HG03378 (cell line): ENCODE measurements around the gene FILIP1L.

ENCODE experiments used
- ATAC-seq: cut with Tn5 transposase; IDR thresholded peaks from one replicate; pipeline ENCODE4 v1.9.1; 2021; ENCODE audit warnings: mild to moderate bottlenecking, moderate library complexity; ENCODE audit not compliant: unreplicated experiment

The FILIP1L gene

DNA sequence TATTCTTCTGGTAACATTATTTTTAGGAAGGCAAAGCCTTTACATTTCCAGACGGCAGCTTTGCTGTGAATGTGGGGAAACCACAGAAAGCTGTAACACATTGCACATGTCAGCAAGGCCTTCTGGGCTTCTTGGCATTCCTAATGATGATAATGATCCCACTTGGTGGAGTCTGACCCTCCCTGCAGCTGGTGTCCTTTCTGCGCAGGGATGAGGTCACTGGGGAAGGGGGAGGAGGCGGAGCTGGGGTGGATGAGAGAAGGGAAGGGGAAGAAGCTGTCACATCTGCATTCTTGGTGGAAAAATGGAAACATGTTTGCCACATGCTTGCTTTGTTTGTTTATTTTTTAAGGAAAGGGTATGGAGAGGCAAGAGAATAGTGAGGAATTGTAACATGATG lies 68.6 kb downstream of the FILIP1L start:
- no peak for ATAC-seq

DNA sequence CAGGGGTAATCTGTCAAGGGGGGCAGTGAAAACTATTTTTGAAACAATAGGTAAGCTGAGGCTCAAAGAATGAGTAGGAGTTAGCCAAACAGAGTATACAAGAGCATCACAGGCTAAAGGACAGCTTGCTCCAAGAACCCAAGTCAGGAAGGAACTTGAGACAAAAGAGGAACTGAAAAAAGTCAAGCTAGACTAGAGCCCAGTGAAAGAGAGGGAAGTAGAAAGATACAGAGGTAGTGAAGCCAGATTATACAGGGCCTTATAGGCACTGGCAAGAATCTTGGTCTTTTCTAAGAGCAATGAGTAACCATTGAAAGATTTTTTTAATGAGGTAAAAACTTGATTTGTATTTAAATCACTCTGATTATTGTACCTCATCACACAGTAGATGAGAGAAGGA lies 69.9 kb downstream of the FILIP1L start:
- ATAC-seq: peak; percentile 86

DNA sequence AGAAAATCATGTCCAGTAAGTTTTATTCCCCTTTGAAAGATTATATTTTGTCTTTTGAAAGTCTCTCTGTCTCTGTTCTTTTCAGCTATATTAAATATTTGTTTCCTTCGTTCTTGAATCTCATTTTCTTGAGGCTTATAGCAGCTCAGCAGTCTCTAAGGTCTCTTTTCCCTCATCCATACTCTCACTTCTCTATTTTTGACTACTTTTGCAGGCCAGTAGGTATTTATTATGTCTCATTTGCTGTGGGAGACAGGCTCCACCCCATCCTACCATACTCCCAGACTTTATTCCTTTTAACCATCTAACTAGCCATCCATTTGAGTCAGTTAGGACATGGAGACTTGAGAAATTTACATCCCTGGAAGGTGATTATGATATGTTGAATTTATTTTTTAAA lies 71.0 kb downstream of the FILIP1L start:
- no peak for ATAC-seq

DNA sequence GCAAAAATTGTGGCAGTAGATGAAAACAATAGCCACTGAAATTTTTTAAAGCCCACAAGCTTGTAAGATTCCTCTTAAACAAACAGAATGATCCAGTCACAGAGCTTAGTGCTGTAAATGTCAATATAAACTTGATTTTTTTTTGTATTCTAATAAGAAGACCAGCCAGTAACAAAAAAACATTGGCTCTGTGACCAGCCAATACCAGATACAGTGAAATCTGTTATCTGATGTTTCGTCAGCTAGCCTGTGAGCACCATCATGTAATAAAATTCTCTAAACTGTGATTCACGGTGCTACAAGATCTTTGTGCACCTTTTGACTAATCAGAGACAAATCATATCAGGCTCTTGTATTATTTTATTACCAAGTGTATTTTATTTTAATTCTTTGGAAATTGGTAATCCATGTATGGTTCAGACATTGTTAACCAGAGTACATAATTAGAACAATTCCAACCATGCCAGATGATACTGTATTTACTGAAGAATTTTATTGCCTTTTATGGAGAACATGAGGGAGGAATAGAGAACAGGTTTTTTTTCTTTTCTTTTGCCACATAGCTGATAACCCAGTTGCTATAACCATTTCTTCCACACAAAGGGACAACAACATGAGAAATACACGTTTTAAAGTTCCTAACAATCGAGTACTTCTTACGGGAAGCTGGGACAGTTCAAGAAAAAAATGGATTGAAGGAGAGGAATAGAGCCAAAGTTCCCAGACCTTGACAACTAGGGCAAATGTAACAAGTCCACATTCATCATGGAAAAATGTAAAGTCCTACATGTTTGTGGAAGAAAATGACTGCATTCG lies 71.9 kb downstream of the FILIP1L start:
- ATAC-seq: no peak

DNA sequence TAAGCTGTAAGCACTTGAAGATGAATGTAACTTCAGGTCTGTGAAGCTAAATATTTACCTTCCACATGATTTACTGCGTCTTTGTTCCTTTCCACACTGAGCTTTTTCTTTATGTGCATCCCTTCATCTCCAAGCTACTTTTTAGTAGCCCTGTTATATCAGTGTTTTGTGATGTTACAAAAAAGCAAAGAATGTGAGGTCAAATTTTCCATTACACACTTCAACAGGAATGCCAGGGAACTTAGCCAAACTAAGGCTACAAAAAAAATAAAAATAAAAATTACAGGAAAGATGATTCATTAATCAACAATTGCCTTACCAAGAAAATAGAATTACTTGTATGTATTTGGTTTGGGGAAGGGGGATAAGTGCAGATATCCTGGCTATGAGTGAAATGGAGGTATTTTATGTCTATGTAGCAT lies 73.0 kb downstream of the FILIP1L start:
- ATAC-seq: no peak

DNA sequence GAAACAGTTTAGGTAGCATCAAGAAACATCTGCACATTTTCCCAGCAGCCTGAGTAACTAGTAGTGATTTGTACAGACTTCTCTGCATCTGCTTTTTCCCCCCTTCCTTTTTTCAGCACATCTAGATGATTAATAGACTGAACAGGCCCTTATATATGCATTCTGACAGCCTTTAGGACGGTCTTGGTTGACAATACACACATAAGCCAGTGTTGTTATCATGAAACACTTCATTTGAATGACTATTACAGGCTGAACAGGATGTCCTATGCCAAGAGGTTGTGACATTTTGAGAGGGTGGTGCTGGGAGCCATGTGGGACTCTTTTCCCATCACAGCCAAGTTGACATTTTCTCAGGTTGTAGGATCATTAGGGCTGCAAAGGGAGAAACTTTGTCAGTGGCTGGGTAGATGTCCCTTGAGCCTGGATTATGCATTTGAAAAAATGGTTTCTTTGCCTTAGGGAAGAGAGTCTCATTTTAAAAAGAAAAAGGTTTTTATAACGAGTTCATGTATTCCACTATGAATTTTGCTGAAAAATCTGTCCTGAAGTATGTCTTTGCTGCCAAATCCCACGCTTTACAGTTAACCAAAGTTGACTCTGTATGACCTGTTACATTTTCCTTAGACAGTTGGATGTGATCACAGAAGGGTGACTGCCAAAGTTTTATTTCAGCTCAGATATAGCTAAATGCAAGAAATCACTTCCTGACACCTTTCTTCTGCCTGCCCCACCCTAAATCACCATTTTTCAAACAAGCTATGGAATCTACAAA lies 73.7 kb downstream of the FILIP1L start:
- ATAC-seq: no peak

DNA sequence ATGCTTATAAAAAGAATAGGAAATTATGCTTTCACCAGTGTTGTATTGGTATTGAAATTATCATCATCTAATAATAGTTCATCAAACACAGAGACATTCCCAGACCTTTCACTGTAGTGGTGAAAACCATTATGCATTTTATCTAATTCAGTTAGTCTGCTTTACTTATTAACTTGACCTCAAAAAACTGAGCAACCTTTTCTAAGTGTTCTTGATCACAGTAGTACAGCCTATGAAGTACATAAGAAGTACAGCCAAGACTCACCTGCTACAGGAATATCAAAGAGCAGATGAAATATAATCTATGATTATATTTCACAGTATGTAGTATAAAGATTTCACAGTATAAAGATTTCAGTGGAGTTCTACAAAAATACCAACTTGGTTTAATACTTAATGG lies 75.2 kb downstream of the FILIP1L start:
- ATAC-seq: no peak

DNA sequence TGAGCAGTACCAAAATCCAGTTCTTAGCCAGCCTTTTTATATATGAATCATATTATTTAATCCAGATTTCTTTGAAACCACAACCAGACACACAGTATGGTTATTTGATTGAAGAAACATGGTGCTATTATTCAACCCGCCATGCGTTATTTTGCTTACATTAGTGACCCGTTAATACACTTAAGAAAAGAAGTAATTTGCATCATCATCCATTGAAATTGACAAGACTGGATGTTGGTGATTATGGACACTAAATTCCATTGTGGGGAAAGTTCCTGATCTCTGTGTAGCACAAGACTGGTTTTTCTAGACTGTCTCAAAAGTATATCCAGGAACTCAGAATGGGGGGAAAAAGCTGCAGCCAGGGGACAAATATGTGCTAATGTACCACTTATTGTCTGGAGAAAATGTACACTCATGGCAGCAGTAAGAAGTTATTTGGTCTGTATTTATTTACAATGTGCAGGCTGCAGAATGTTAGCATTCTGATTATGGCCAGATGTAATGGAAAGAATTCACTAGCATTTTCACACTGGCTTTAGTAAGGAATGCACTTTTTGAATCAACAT lies 80.3 kb downstream of the FILIP1L start:
- no peak for ATAC-seq

DNA sequence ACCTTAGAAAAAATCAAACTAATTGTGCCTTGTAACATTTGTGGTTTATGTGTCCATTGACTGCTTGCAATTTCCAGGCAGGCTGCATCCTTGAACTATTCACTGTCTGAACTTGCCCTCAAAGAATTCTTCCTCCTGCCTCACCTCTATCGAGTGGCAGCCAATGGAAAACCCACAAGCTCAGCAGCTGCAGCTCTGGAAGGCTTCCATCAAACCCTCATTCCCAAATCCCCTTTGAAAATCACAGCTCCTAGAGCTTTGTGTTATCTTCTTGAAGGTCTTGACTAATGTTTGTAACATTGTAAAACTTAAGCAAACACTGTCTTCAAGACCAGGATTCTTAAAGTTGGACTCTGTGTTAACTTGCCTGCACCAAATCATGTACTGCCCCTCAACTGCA lies 81.1 kb downstream of the FILIP1L start:
- ATAC-seq: no peak

DNA sequence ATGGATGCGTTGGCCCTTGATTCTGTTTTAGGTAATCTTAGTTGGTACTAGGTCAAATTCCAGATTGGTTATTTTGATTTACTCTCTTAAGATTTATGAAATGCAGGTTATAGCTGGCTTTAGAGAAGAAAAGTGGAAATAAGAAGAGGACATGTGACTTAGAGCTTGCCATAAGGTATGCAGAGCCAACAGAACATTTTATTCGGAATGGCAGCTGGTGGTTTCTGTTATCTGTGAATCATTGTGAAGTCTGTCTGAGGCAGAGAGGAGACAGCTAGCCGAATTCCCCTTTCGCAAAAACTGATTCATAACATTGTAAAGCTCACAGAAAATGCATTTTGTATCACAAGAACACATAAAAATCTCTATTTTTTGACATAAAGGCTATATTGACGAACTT lies 82.1 kb downstream of the FILIP1L start:
- ATAC-seq: no peak

DNA sequence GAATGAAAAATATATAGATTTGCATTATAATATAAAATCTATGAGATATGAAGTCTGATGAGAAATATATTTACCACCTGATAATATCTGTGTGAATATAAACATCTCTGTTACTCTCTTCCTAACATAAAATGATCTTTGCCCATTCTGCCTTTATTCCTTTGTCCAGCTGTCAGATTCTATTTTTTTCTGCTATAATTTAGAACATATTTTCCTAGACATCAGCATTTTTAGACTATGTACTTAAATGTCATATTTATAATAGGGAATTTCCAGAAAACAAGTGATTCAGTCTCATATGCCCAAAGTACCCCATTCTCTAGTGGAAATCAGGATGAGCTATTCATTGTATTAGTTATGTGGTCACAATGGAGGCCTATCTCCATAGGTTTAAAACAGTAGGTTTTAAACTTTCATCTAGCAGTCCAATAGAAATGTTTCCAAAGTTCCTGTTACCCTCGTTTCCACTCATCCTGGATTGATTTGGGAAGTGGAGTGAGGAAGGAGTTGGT lies 83.3 kb downstream of the FILIP1L start:
- ATAC-seq: no peak

DNA sequence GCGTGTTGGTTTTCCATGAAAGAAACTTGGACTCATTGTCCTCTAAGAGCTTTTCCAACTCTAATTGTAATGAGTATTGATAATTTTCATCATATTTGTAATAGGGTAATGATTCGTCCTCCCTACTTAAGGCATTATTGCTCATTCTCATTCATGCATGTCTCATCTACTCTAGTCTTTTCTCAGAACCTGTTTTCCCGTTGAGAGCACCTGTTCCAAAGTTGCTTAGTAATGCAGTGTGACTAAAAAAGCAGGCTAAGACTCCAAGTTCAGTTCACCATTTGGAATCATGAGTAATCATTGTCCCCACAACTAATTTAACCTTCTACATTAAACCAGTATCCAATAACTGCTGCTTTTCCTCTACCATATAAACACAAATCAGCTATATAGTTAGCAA lies 84.0 kb downstream of the FILIP1L start:
- peak; percentile 61 for ATAC-seq

DNA sequence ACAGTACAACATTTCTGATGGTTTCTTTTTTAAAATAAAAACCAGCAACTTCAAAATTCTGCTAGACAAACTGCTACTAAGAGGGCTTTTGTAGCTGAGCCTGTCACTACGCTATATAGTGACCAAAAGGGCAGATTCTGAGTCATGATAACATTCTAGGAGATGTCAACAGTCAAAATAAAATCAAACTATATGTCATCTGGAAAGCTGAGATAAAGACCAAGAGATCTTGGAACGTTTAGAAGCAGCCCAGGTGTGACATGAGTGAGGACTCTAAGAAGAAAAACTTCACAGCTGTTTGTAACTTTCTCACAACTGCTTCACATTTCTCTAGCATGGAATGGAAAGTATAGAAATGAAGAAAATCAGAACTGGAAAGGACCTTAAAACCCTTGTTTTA lies 84.6 kb downstream of the FILIP1L start:
- ATAC-seq: peak; percentile 46

DNA sequence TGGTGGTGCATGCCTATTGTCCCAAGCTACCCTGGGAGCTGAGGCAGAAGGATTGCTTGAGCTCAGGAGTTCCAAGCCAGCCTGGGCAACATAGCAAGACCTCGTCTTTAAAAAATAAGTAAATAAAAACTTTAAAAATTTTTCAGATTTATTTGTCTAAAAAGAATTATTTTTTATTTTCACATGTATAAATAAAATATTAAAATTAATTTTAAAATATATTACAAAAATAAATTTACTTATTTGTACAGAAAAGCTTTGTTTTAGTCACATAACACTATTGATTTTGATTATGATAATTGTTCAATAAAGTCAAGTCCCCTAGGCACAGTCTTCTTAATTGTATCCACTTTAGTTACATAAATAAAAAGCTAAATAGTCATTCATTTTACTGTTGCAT lies 85.2 kb downstream of the FILIP1L start:
- ATAC-seq: no peak

DNA sequence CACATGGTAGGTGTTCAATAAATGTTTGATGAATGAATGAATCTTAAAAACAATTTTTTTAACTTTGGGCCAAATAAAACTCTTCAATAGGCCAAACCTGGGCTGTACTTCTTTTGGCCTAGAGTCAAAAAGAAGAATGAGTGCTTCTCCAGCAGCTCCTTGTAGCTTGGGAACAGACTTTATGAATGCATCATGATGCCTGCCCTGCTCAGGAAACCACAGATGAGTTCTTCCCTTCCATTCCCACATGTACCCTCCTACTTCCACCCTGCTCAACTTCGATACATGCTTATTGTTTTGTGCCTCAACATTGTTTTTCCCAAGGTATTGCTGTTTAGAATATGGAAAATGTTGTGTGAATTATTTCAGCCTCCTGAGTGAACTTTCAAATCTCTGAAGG lies 87.0 kb downstream of the FILIP1L start:
- no peak for ATAC-seq

DNA sequence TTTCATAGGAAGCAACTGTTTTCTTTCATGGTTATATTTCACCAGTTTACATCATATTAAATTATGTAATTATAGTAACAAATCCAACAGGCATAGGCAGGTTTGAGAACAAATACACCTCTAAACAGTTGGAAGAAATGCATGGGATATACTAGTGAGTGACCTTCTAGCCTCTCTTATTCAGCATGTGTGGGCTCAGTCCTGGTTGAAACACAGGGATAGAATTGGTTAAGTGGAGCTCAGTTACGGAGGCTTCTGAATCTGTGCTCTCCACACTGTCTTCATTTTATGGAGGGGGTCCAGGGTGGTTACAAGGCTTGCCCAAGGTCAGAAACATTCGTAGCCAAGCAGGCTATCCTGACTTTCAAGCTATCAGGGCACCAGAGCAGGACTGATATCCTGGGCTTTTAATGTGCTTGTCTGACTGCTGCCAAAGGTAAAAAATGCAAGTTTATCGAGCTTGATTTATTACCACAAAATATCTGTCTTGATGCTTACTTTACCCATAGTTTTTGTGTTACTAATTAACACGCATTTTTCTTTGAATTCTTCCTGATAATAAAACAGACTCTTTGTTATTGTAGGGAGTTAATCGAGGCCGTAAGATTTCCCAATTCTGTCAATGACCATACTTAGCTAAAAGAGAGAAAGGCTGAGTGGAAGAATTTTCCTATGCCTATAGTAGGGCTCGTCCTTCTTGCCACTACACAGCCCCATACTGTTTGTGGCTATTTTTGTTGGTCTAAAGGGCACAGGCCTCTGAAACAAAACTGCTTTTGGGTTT lies 89.6 kb downstream of the FILIP1L start:
- no peak for ATAC-seq

DNA sequence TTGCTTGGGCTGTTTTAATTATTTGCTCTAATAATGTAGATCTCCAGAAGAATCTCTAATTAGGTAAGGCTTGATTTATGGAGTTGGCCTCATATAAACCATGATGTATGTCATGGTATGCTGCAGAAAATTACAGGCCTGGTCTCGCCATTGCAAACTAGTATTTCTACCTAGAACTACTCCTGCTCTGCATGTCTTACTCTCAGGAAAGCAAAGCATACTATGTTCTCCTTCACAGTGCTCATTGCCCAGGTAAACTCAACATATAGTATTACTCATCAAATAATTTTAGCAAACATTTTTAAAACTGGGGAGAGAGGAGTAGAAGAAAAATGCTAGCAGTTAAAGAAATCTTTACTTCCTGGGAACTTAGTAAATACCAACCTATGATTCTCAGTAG lies 90.7 kb downstream of the FILIP1L start:
- ATAC-seq: no peak

DNA sequence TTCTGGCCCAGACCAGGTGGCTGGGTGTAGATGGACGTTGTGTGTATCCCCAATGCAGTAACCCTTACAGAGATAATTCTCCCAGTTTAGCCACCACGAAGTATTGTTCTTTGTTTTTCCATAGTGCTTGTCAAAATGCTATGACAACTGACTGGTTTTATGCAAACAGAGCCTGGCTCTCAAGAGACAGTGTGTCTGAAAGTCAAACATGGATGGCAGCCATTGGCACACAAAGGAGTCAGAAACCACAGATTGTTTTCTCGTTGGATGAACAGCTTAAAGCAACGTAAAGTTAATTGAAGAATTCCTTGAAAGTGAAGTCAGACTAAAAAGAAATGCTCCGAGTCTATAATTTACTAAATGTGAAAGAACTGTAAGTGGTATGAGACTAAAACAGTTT lies 91.2 kb downstream of the FILIP1L start:
- no peak for ATAC-seq

DNA sequence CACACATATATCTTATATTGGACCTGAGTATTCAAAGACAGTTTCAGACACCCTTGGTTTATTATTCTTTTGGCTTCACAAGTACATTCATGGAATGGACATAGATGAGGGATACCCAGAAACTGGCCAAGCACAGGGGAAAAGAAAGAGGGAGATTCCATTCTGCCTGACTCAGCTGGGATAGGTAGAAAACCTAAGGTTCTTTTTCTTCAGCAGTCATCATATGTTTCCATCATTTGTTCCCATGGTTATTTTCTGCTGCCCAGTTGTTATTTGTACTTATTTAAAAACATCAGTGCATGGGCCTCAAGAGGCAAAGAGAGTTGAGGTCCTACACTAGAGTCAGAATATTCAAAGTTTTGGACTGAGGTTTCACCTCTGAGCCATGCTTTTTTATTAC lies 91.8 kb downstream of the FILIP1L start:
- ATAC-seq: no peak

DNA sequence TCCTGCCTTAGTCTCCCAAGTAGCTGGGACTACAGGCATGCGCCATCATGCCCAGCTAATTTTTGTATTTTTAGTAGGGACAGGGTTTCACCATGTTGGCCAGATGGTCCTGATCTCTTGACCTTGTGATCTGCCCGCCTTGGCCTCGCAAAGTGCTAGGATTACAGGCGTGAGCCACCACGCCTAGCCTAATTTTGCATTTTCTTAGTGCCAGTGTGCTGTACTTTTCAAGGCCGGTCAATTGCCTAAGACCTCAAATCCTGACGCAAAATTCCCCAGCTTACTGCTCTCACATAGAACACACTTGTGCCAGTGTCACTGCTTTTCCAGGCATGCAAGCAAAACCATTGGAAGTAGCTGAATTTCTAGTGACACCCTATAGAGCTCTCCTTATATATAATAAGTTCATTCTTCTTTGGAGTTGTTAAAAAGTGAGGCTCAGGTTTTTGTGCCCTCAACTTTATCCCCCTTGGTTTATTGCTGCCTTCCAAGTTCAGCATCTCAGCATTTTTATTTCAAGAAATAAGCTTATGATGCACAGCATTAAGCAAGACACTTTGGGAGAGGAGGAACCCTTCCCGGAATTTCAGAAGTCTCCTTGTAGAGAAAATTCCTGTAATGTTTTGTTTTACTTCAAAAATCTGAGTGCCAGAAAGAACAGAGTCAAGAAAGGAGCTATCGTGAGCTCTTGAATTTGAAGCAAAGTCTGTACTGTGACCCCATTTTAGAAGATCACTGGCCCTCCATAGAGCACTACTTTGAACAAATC lies 93.2 kb downstream of the FILIP1L start:
- no peak for ATAC-seq
